Activated CD4-positive, alpha-beta T cell treated with anti-CD3 and anti-CD28 coated beads, Interleukin-2, amount 50 U/mL, for 16 hours (primary cell): Measurements from ENCODE around the gene CCL28.
A peak's percentile ranks its signal among the peaks of the same experiment; 100 is the strongest.
"Not testable (repeated sequence)": the region's sequence is repeated elsewhere in the genome, so short reads cannot be mapped to it uniquely, and the experiment has no call there.

Experiments
- DNase-seq: peaks from one replicate; pipeline ENCODE4 v3.0.0-alpha.2; 2020

Gene CCL28

DNA sequence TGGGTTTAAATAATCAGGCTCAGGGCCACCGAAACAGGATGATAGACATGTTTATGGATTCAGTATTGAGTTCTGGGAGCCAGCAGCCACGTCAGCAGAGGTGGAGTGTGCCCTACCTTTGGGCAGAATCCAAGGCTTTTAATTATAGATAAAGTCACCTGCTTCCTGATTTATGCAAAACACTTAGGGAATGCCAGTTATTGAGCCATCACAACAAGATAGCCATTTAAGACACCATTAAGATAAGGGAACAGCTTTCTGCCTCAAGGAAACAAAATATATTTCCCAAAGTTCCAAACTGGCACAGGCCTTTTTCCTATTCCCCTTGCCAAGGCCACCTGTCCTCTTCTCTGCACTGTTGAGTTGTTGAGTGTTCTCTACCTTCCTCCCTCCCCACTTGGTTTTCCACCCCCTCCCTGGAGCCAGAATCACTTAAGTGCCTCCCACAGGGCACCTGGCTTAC is 2.4 kb downstream of the CCL28 start:
- no peak for DNase-seq

DNA sequence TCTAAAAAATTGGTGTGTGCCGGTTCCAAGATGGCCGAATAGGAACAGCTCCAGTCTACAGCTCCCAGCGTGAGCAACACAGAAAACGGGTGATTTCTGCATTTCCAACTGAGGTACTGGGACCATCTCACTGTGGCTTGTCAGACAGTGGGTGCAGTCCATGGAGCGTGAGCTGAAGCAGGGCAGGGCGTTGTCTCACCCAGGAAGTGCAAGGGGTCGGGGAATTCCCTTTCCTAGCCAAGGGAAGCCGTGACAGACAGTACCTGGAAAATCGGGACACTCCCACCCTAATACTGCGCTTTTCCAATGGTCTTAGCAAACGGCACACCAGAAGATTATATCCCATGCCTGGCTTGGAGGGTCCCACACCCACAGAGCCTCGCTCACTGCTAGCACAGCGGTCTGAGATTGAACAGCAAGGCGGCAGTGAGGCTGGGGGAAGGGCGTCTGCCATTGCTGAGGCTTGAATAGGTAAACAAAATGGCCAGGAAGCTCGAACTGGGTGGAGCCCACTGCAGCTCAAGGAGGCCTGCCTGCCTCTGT is 9.6 kb downstream of the CCL28 start:
- not testable (repeated sequence) for DNase-seq

DNA sequence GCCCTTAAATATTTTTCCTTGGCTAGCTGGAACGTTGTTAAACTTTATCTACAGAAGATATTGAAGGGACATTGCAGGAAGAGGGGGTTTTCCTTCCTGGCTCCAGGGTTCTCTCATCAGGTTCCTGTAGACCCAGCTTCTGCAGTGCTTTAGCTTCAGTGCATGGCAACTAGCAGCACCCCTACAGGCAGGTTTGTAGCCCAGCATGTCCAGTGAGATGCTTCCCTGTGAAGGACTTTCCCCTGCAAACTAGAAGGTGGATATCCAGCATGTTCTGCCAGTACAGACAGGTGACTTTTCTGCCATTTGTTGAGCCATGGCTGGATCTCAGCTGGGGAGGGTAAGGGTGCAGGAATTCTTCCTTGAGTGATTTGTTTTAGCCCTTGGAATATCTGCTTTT is 10.4 kb downstream of the CCL28 start:
- no peak for DNase-seq

DNA sequence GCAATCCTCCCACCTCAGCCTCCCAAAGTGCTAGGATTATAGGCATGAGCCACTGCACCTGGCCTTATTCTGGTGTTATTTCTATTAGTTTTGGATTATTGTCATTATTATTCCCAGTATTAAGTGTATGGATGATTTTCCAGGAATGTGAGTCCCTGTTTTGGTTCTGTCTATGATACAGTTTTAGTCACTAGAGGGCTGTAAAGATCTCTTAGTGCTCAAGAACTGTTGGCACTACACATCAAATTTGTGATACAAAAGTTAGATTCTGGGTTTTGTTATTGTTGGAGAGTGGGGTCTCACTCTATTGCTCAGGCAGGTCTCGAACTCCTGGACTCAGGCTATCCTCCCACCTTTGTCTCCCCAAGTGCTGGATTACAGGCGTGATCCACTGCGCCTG is 12.1 kb downstream of the CCL28 start:
- no peak for DNase-seq

DNA sequence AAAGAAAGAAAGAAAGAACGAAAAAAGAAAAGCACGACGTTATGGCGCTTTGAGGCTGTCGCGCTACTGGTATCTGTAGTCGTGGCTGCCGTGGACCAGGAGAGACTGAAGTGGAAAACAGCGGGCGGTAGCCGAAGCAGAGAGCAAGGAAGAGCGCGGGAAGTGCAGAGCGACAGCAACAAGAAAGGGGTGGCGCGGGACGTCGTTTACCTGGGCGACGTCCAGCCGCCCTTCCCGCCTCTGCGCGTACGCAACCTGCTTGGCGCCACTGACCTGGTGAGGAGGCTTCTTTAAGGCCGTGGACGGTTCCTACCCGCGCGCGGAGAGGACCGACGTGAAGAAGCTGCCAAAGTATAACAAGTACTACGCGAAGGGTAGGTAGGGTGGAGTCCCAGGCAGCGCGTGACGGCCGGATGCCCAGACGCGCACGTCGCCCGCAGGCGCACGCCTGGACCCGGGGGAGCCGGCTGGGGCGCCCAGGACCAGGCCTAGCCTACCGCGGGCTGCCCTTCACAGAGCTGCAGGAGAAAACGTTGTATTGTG is 15.4 kb downstream of the CCL28 start:
- DNase-seq: peak; percentile 61

DNA sequence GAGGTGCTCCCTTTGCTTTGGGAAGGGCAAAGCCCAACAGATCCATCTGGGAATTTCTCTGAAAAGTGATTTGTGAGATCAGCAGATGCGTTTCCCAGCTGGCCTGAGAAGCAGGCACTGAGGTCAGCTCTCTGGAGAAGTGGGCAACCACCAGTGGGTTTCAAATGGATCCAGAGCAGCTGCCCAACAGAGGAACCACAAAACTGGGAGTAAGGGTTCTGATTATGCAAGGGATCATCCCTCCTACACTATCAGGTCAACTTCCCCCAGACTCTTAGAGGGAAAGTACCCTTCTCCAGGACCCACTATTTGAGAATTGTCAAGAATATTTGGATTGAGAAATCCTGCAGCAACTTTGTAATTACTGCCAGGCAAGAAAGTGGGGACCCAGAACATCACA is 21.7 kb downstream of the CCL28 start:
- no peak for DNase-seq

DNA sequence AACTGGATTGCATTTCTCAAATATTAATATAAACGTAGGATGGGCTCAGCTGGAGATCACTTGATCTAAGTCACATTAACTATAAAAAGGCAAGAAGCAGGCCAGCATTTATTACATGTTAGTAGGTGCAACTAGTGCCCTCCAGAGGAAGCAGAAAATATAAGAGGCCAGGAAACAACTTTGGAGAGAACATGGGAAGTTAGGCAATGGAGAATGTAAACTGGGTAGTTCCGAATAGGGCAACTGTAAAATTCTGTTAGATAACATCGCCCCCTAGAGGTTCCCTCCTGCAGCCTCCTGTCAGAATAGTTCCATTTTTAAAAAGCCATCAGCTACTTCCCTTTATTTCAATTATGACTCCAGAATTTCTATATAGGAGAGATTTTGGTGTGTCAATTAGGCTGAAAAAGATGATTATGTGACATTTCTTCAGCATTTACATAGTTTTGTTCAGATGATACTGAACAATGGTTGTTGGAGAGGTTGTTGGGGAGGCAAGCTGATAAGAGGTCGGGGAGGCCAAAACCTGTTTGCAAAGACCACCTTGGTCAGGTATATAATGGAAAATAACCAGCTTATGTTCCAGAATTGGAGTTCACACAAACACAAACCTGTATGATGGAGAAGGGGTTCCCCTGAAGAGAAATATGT is 22.4 kb downstream of the CCL28 start:
- peak; percentile 73 for DNase-seq

DNA sequence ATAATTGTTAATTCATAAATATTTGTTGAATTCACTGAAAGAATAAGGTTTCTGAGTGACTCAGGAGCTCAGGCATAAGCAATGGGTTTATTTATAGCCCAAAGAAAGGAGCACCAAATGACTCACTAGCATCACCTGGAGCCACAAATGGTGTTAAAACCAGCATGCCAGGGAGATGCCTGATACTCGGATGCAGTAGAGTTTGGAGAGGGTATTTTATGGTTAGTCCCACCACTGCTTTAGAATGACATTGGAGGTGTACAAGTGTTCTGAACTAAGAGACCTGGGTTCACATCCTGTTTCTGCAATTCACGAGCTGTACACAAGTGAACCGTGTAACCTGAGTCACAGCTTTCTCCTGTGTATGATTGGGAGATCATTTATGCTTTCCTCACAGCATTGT is 25.2 kb downstream of the CCL28 start:
- peak; percentile 19 for DNase-seq

DNA sequence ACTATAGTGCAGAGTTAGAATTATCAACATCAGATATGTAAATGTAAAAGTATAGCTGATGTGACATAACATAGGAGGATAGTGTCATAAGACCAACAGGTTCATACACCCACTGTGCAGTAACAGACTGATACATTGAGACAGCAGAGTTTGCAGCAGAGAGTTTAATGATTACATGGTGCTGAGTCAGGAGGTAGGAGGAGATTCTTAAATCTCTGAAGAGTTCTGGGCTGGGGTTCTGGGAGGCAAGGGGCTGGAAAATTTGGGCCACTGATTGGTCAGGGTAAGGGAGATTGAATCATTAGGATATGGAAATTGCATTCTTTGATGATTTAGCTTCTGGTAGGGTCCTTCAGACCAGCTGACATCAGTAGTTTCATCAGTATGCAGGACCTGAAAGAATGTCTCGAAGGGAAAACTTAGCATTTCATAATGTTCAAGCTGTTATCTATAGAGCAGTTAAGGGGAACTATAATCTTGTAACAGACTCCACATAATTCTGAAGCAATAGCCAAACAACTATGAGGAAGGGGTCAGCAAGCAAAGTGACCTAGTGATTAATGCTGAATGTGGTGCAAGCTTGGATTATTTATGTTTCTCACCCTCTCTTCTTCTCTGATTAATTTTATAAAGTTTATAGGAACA is 35.6 kb downstream of the CCL28 start:
- DNase-seq: no peak

DNA sequence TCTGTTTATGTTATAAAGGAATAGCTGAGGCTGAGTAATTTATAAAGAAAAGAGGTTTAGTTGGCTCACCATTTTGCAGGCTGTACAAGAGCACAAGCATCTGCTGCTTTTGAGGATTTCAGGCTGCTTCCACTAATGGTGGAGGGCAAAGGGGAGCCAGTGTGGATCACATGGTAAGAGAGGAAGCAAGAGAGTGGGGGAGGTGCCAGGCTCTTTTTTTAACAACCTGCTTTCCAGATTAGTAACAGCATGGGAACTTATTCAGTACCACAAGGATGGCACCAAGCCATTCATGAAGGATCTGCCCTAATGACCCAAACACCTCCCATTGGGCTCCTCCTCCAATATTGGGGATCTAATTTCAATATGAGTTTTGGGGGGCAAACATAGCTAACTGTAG is 40.4 kb downstream of the CCL28 start:
- no peak for DNase-seq

DNA sequence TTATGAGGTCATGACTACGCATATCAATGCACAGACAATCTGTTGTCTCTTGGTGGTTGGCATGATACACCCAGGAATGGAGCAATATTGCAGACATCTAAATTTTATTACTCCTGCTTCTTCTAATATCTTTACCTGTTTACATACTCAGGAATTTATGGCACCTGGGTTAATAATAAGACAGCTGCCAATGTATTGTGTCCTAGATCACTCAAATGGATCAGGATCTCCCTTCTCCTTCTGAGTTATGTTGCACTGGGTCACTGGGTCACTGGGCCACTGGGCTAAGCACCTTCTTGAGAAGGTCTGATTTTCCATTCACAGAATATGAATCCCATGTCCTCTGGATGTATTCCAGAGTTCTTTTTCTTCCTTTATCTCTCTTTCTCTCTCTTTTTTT is 41.8 kb downstream of the CCL28 start:
- DNase-seq: no peak

DNA sequence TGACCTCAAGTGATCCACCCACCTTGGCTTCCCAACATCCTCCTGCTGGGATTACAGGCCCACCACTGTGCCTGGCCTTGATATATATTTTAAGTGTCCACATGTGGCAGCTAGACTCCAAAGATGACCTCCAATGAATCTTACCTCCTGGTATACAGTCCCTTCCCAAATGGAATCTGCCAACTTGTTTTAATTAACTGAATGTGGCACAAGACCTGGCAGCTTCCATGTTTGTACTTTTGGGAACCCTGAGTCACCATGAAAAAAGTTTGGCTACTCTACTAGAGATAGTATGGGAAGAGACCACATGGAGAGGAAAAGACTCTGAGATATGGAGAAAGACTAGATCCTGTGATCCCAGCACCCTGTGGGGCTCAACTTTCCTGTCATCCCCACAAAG is 42.5 kb downstream of the CCL28 start:
- no peak for DNase-seq

DNA sequence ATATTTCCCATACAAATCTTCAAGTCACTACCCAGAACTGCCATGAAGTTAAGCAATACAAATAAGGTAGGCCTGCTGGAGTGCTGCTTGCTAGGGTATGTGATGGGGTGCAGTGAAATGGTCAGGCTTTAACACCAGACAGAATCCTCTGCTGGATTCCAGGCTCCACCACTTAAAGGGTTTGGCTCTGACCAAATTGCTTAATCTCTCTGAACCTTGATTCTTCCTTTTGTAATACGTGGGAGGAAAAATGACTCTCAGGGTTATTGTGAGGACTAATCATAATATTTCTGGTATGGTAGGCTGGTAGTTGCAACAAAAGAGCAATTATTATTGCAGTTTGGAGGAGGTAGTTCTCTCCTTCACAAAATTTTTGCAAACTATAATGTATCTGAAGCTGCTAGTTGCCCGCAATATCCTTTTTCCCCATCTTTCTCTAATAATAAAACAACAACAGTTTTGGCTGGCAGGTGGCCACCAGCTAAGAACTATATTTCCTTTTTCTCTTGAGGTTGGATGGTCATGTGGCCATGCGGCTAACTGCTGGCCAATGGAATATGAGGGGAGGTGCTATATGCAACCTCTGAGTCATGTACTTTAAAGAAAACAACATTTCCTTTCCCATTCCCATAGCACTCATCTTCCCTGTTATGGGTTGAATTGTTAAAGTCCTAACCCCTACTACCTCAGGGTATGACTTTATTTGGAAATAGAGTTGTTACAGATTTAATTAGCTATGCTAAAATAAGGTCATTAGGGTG is 44.1 kb downstream of the CCL28 start:
- no peak for DNase-seq

DNA sequence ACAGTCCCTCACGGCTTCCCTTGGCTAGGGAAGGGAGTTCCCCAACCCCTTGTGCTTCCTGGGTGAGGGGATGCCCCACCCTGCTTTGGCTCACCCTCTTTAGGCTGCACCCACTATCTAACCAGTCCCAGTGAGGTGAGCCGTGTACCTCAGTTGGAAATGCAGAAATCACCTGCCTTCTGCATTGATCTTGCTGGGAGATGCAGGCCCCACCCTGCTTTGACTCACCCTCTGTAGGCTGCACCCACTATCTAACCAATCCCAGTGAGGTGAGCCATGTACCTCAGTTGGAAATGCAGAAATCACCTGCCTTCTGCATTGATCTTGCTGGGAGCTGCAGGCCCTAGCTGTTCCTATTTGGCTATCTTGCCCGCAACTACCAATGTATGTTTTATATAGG is 44.7 kb downstream of the CCL28 start:
- no peak for DNase-seq

DNA sequence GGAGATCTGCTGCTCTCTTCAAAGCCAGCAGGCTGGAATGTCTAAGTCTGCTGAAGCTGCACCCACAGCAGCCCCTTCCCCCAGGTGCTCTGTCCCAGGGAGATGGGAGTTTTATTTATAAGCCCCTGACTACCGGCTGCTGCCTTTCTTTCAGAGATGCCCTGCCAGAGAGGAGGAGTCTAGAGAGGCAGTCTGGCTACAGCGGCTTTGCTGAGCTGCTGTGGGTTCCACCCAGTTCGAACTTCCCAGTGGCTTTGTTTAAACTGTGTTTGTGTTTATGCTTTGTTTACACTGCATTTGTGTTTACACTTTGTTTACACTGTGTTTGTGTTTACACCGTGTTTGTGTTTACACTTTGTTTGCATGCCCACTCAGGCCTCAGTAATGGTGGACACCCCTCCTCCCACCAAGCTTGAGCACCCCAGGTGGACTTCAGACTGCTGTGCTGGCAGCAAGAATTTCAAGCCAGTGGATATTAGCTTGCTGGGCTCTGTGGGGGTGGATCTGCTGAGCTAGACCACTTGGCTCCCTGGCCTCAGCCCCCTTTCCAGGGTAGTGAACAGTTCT is 45.4 kb downstream of the CCL28 start:
- DNase-seq: not testable (repeated sequence)

DNA sequence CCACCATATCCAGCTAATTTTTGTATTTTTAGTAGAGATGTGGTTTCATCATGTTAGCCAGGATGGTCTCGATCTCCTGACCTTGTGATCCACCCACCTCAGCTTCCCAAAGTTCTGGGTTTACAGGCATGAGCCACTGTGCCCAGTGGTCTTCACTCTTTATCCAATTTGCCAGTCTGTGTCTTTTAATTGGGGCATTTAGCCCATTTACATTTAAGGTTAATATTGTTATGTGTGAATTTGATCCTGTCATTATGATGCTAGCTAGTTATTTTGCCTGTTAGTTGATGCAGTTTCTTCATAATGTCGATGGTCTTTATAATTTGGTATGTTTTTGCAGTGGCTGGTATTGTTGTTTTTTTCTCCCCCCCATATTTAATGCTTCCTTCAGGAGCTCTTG is 47.0 kb downstream of the CCL28 start:
- not testable (repeated sequence) for DNase-seq

DNA sequence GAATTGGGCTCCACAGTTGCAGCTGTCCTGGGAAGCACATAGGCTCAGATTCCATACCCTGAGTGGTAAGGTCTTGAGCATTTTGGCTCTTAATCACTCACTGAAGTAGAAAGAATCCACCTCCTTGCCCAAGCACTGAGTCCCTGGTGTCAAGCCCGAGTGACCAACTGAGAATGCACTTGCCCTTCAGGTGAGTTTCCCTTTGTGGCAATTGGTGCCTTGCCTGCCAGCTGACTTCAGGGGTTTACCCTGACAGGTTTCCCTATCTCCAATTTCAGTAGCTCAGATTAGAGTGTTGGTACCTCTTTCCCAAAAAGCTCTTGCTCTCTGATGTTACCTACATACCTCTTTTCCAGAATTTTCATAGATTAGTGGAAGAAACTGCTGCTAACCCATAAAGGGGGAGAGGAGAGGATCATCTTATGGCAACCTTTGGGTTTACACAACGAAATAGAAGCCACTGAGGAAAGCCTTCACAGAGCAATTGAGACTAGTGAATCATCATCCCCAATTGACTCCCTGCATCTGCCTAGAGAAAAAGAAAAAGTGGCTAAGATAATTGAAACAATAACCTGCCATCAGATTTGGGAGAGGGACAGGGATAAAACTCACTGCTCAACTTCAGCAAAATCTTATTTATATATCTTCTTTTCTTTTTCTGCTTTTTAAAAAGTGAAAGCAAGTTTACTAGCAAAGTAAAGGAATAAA is 48.6 kb downstream of the CCL28 start:
- no peak for DNase-seq

DNA sequence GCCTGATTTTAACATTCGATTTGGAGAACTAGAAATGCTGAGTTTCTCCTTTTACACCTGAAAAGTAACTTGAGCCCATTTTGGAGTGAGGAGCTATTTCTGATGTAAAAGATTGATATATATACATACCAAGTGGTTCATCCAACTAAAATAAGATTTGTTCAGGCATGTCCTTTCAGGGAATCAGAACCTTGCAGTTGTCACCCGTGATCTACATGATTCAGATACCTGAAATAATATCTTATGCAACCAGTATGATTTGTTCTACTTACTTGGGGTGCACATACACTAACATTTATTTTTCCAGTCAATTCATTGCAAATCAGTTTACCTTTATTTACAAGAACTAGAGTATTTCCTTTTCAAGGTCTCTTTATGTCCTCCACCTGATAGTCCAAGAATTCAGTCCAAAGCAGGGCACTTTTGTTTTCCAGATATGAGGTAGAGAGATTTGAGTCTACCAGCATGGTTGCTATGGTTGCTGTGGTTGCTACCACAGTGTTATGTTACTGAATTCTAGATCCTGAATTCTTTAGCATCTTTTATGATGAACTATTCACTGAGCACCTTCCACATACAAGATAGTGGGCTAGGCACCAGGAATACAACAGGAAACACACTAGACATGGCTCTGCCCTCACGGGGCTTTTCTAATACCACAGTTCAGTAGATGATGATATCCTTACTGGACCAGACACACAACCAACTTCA is 49.3 kb downstream of the CCL28 start:
- DNase-seq: no peak

DNA sequence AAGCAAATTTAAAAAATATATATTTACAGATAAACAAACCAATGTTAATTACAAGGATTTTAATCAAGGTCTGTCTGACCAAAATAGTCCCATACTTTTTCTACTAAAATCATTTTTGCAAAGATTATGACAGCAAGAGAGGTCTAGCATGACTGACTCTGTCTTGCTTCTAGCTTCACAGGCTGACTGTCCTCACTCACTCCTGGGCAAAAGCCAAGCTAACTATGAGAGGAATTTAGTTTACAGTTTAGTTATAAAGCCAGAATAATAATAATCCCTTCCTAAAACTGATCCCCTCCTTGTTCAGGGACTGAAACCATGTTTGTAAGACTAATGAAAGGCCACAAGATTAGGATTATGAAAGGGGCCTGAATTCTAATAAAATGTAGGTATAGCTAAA is 53.5 kb downstream of the CCL28 start:
- DNase-seq: no peak

DNA sequence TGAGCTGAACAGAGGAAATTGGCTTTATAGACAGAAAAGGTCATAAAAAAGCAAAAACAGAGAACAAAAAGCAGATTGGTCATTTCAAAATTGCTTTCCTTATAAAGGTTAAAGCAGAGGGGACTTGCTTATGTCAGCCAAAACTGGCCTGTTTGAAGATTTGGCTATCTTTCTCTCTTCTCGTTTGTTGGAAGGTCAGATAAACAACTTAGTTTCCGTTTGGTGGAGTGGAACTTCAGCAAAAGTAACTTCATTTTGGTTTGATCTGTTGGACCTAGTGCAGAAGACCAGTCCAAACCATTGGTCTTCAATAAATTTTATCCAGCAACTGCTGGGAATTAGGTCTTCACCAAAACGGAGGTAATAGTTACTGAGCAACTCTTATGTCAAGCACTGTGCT is 53.9 kb downstream of the CCL28 start:
- DNase-seq: no peak

DNA sequence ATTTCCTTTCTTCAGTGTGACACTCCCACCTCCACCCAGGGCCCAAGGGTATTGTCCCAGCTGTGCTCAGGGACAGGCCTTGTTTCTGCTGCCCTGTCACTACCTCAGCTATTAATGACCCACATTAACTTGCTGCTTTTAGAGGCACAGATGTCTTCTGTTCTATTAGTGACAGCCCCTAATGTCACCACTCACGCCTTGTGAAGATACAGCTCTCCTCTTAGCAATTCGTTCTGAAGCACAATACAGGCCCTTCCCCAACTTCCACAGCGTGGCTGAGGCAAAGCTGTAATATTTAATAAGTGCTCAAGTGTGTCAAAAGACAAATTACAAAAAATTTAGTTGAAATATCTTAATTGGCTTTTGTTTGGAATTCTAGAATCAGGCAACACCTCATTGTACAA is 54.3 kb downstream of the CCL28 start:
- DNase-seq: no peak

DNA sequence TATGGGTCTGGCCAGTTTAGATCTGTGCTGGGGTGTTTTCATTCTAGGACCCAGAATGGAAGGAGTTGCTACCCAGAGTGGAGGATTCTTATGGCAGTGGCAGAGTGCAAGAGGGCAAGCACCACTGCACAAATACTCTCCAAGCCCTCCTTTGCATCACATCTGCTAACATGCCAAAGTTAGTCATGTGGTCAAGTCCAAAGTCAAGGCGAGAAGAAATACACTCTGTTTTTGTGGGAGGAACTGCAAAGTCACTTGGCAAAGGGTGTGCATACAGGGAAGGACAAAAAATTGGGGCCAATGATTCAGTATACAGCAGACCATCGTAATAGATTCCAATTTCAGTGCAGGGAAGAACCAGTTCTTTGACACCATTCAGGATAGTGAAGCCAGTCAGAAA is 55.1 kb downstream of the CCL28 start:
- DNase-seq: no peak
